ENCODE measurements around the gene RPS3A. TPM values are rescaled to one million over a fixed set of nuclear protein-coding genes. Genes with fewer than 3 reads are reported as not detected.

Gene RPS3A
- polyA plus RNA-seq, 10 donors: 4,872 to 6,683 (median 5,601) TPM

Other genes with a start within 250 kb of the RPS3A start
- 10 to 100 TPM; 20.1 to 31.2 (median 24.3) TPM for gene LRBA, start 84.3 kb upstream of the RPS3A start, polyA plus RNA-seq (ENCODE audit: insufficient read length in 10 of 10)
- gene PRSS48, start 177.5 kb downstream of the RPS3A start, polyA plus RNA-seq (ENCODE audit: insufficient read length in 10 of 10): not detected
- gene SH3D19, start 226.0 kb downstream of the RPS3A start, polyA plus RNA-seq (ENCODE audit: insufficient read length in 10 of 10): 10 to 100 TPM; 31.3 to 47.7 (median 38.6) TPM

Measured in muscle of back (tissue), 10 donors.